GM21619 (cell line): ENCODE results near the gene CCR8.
"Not testable (repeated sequence)": the region's sequence is repeated elsewhere in the genome, so short reads cannot be mapped to it uniquely, and the experiment has no call there.

Experiments used
- ATAC-seq: cut with Tn5 transposase; IDR thresholded peaks from one replicate; pipeline ENCODE4 v1.9.1; 2021; ENCODE audit not compliant: unreplicated experiment

Gene CCR8

DNA sequence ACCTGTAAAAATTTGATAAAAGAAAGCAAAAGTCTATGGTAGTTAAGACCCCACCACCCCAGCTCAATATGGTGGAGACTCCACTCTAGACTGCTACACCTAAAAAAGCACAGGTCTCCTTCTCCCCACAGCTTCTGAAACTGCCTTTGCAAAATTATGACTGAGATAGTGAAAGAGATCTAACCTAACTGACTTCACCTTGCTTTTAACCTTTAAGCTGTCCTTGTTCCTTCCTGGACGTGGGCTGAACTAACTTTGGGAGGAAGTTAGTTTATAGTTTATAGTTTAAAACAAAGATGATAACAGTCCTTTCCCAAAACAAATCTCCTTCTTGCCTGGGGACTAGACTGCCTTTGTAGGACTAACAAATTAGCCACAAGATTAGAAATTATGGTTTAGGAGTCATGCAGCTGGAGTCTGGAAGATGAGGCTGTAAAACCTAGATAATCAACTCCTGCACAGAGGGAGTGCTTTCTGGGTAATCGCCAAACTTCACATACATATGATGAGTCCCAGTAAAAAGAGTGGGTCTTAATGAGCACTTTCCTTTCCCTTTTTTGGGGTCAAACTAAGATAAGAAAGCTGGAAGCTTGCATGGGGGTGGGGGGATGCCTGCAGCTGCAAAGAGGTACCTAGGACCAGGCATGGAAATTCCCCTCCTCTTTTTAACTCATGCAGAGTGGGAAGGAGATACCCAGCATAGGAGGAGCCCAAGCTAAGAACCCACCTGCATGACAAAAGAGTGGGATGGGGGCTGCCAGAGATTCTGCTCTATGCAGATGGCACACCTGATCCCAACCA lies 17.5 kb downstream of the CCR8 start:
- ATAC-seq = peak; percentile 88

- ATAC-seq = no peak
Observed at GRCh38 chr3:39347586-39347876, 18.0 kb downstream of the CCR8 start.

DNA sequence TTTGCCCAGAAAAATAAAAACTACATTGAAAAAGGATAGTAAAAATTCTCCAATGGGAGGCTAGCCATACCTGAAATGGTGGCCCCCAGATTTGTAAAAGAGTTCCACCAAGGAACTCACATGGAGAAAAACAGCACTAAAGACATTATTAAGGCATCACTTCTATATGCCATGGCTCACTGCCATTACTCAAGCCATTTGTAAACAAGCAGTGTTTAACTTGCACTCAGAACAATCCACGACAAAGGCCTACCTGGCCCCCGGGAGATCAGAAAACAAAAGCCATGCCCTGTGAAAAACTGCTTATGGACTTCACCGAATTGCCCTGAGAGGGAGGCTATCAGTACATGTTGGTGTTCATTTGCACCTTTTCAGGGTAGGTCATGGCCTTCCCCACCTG lies 19.6 kb downstream of the CCR8 start:
- no peak for ATAC-seq

- ATAC-seq = no peak
Observed at GRCh38 chr3:39350714-39351113, 21.2 kb downstream of the CCR8 start.

GRCh38 chr3:39351134-39351533 lies 21.6 kb downstream of the CCR8 start:
- not testable (repeated sequence) for ATAC-seq

GRCh38 chr3:39353168-39353927 lies 23.8 kb downstream of the CCR8 start:
- ATAC-seq = not testable (repeated sequence)

- no peak for ATAC-seq
Observed at GRCh38 chr3:39358333-39358732, 28.8 kb downstream of the CCR8 start.

GRCh38 chr3:39361252-39361927 lies 31.9 kb downstream of the CCR8 start:
- no peak for ATAC-seq

- no peak for ATAC-seq
Observed at GRCh38 chr3:39362192-39362591, 32.7 kb downstream of the CCR8 start.

- ATAC-seq = no peak
Observed at GRCh38 chr3:39362812-39363211, 33.3 kb downstream of the CCR8 start.

DNA sequence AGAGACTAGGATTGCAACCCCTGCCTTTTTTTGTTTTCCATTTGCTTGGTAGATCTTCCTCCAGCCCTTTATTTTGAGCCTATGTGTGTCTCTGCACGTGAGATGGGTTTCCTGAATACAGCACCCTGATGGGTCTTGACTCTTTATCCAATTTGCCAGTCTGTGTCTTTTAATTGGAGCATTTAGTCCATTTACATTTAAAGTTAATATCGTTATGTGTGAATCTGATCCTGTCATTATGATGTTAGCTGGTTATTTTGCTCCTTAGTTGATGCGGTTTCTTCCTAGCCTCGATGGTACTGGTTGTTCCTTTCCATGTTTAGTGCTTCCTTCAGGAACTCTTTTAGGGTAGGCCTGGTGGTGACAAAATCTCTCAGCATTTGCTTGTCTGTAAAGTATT lies 40.9 kb downstream of the CCR8 start:
- ATAC-seq = not testable (repeated sequence)

DNA sequence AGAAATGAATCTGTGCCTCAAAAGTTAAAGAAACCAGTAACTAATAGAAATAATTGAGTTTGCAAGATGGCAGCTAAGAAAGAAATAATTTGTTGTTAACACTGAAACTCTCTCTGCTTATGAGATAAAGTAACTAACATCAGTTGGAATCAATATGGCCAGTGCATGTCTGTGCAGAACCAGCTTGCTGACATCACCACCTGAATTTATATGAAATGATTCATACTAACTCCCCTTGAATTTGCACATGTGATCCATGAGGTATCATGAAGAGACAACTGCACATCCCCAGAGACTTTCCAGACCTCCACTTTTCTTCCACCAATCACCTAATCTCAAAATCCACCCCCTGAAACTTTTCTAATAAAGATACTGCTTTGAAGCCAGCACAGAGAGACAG lies 43.3 kb downstream of the CCR8 start:
- no peak for ATAC-seq

DNA sequence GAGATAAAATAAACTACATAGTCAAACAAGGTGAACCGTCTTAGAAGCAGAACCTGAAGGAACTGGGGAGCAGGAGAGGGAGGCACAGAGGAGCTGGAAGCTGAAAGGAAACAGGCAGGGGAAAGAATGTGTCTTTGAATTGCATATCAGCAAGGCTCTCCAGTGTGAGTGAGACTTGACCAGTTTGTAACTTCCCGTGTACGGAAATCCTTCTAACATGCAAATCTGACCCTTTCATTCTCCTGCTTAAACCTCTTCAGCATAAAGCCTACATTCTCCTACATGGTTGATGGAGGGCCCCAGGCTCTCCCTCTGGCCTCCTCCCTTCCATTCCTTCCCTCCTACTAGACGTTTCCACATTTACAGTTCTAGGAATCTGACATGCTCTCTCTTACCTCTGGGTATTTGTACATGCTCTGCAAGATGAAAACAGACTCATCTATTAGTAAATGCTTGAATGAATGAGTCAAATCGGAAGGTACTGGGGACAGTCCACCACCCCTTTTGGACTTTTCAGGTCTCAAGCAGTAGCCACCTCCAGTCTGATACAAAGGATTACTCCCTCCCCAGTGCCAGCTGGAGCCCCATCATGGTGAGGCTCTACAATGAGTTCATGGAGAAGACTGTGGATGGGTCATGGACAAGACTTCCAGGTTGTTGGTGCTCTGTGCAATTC lies 47.6 kb downstream of the CCR8 start:
- ATAC-seq = no peak

GRCh38 chr3:39378088-39378487 lies 48.6 kb downstream of the CCR8 start:
- ATAC-seq = peak; percentile 64

DNA sequence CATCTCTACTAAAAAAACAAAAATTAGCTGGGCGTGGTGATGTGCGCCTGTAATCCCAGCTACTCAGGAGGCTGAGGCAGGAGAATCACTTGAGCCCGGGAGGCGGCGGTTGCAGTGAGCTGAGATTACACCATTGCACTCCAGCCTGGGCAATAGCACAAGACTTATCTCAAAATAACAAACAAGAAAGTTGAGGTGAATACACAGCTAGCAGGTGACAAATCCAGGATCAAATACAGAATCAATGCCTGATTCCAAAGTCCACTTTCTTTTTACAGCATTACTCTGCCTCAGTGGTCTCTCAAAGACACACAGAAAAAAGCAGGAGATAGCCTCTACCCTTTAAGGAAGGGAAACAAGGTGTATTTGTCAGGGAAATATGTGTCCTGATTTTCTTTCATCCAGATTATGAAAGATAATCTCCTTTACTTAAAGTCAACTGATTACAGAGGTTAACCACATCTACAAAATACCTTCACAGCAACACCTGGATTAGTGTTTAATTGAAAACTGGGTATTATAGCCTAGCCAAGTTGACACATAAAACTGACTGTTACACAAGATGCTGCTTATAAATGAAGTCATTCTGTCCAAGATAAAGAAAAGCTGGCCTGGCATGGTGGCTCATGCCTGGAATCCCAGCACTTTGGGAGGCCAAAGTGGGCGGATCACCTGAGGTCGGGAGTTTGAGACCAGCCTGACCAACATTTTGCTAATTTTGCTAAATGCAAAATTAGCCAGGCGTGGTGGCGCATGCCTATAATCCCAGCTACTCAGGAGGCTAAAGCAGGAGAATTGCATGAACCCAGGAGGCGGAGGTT lies 49.7 kb downstream of the CCR8 start:
- ATAC-seq = no peak

- no peak for ATAC-seq
Observed at GRCh38 chr3:39379778-39380155, 50.3 kb downstream of the CCR8 start.

GRCh38 chr3:39381432-39381831 lies 51.9 kb downstream of the CCR8 start:
- no peak for ATAC-seq
